GM19099 (cell line): ENCODE measurements around the gene ATP8B1.

Experiments used
- POLR2A ChIP-seq: IDR thresholded peaks from 3 replicates; pipeline ENCODE4 v1.6.1; 2011; ENCODE audit warnings: low read depth; ENCODE audit not compliant: insufficient read length; ENCODE audit errors: extremely low read depth

The ATP8B1 gene

DNA sequence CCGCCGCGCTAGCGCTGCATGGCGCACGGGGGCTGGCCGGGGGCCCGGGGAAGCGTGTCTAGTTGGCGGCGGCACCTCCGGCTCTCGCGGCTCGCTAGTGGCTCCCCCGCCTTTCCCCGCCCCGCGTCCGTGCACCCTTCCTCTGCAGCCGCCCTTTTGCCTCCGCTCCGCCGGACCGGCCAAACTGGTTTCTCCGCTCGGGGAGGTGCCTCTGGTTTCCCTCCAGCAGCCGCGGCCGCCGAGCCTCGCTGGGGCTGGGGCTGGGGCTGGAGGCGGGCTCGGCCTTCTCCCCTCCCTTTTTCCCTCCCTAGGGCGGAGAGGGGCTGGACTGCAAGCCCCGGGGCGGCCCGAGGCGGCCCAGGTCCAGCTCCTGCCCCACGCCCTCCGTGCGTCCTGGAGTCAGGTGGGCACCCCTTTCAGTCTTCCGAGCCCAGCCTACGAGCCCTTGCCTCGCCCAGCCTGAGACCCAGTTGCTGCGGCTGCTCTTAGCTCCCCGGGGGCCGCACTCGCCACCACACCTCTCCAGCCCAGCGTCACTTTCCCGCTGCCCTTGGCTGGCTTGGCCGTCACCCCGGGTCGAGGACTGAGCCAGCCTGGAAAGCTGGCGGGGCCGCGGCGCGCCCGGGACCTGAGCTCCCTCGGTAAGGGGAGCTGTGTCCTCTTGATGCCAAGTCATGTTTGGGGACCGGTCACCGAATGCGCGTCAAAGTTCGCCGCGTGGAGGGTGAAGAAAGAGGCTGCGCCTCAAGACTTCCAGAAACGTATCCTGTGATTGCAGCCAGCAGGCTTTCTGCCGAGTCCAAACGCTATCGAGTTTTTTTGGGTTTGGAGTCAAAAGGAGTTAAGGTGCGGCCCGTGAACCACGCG lies at the start of gene ATP8B1:
ATP8B1 (minus strand) TSS at position 213 of the 867 bp plus-strand sequence. CDS start 71,508 bp downstream, outside the sequence.
- TF ChIP-seq POLR2A: no peak

GRCh38 chr18:57850063-57850462 lies 46.9 kb upstream of the ATP8B1 start:
- no peak for TF ChIP-seq POLR2A

DNA sequence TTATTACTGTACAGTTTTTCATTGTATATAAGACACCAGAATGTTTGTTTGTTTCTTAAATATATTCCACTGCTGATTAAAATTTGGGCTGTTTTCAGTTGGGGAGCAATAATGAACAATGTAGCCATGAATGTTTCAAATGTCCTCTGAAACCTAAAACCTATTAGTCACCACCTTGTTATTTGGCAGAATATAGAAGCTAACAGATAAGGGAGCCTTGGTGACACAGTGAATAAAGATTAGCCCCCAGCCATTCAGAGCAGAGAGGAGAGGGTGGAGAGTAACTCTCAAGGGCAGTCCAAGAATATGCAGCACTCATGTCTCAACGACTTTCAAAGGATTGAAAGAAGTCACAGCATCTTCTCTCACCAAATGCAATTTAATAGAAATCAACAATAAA lies 43.1 kb upstream of the ATP8B1 start:
- TF ChIP-seq POLR2A: no peak

GRCh38 chr18:57845605-57846074 lies 42.5 kb upstream of the ATP8B1 start:
- no peak for TF ChIP-seq POLR2A

- TF ChIP-seq POLR2A: no peak
Observed at GRCh38 chr18:57844319-57844718, 41.2 kb upstream of the ATP8B1 start.

DNA sequence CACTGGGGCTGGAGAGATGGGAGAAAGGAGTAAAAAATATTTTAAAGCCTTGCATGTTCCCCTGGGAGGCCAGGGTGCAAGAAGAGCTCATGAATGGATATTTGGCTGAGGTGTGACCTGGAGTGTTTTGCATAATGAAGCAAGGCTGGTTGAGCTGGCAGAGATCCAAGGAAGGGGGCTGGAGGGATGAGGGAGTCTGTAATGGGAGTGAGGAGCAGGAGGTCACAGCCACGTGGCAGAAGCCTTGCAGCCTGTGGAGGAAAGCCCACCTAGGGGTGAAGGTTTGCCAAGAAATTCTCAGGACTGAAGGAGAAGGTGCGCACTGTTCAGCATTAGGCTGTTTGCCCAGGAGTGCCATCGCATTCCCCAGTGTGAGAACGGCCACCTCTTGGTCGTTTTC lies 40.3 kb upstream of the ATP8B1 start:
- no peak for TF ChIP-seq POLR2A

- TF ChIP-seq POLR2A: no peak
Observed at GRCh38 chr18:57841568-57841967, 38.5 kb upstream of the ATP8B1 start.

DNA sequence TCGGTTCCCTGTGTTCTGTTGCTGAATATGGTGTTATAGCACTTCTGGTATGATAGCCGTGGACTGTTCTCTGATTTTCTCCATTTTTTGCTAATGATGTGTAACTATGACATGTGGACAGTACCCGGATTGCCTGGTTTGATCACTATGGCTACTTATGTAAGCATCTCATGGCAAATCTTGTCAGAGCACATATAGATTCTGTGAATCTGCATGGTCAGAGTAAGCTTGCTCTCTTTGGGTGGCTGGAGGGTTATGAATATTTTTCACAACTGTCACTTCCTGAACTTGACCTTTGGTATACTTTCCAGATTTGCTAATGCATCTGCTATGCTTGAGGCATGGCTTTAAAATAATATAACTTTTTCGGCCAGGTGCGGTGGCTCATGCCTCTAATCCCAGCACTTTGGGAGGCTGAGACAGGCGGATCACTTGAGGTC lies 36.8 kb upstream of the ATP8B1 start:
- TF ChIP-seq POLR2A: no peak

DNA sequence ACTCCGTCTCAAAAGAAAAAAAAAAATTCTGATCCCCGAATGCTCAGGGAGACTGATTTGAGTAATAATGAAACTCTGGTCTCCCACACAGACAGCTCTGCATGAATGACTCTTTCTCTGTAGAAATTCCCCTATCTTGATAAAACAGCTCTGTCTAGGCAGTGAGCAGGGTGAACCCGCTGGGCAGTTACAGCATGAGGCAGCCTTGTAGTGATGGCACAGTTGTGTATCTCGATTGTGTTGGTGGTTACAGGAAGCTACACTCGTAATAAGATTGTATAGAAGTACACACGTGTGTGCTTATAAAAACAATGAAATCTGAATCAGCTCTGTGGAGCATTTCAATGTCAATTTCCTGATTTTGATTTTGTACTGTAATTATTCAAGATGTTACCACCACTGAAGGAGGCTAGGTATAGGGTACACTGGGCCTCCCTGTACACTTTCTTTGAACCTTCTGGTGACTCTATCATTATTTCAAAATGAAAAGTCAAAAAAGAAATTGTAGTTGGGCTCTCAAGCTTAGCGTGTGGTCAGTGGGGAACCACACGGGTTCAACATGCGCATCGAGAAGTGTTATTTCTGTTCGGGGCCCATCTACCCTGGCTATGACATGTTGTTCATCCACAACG lies 34.9 kb upstream of the ATP8B1 start:
- no peak for TF ChIP-seq POLR2A

DNA sequence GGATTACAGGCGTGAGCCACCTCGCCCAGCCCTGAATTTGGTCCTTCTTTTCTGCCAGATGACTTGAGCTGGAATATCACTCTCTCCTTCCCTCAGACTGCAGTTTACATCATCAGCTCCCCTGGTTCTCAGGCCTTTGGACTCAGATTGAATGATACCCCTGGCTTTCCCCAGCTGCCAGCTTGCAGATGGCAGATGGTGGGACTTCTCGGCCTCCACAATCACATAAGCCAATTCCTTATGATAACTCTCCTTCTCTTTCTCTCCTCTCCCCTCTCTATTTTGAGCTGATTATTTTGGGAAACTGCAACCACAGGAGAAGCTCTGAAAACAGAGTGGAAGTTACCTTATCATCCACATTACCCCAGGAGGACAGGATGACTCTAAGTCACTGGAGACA lies 33.4 kb upstream of the ATP8B1 start:
- no peak for TF ChIP-seq POLR2A

DNA sequence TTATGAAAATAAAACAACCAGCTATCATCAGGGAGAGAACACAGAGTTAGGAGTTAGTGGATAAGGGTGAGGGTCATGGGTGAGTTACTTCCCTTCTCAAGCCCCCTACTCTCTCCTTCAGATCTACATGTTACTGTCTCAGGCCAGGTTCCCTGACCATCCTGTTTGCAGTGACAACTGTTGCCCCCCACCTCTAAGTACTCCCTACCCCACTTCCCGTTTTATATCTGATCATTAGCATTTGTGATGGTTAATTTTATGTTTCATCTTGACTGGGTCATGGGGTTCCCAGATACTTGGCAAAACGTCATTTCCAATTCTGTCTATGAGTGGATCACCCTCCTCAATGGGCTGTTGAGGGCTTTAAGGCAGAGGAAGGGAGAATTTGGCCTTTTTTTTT lies 32.8 kb upstream of the ATP8B1 start:
- TF ChIP-seq POLR2A: no peak

DNA sequence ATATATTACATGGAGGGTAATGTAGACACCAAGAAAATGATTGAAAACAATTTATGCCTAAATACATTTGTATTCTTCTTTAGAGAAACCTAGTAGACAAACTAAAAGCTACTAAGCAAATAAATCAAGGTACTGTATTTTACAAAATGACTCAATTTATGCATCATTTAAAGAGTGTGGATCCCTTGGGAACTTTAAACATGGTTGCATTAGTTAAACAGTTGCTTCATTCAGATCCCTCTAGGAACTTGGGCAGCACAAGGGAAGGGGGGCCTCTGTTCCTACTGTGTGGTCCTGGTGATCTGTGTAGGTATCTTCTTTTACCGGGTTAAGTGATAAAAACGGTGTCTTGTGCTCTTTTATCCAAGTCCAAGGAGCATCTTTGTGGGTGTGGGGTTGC lies 31.5 kb upstream of the ATP8B1 start:
- no peak for TF ChIP-seq POLR2A

DNA sequence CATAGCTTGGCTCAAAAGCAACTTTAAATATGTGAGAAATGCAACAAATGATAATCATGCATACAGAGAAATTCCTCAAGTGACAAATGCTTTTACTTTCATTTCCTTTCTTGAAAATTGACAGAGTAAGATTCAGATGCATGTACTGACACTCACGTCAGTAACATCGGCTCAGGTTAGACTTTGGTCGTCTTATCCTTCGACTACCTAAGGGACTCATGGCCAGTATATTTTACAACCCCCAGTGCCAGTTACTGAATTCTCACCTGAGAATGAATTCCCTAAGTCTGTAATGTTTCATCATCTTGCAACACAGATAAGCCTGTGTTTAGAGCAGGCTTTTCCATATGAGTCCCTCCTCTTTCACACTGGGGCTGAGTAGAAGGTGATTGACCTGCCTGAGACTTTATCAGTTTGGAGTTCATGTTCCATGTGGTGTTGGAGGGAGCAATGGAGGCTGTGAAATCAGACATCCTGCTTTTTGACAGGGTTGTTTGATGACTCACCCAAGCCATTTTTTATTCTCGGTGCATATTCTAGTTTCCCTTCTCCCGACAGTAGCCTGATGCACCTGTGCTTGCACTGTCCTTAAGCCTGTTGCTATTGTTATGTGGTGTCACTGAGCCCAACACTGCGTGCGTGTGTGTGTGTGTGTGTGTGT lies 30.5 kb upstream of the ATP8B1 start:
- TF ChIP-seq POLR2A: no peak

DNA sequence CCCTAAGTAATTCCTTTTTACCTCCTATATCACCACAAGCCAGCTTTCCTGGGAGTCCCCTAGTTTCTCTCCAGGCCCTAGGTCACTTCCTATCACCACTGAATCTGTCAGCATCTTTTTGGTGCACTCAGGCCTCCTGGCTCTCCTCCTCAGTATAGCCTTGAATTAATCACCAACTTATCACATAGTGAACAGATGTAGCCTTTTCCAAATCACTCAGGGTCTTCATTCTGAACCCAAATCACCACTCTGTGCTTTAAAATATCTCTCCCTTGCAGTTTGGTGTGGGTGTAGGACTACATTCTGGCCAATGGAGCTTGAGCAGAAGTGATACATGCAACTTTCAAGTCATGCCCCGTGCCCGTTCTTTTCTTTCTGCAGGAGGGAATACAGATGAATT lies 29.6 kb upstream of the ATP8B1 start:
- TF ChIP-seq POLR2A: no peak

GRCh38 chr18:57831597-57832377 lies 28.7 kb upstream of the ATP8B1 start:
- no peak for TF ChIP-seq POLR2A
